ENCODE results near the gene PHOX2B.

PHOX2B gene

DNA sequence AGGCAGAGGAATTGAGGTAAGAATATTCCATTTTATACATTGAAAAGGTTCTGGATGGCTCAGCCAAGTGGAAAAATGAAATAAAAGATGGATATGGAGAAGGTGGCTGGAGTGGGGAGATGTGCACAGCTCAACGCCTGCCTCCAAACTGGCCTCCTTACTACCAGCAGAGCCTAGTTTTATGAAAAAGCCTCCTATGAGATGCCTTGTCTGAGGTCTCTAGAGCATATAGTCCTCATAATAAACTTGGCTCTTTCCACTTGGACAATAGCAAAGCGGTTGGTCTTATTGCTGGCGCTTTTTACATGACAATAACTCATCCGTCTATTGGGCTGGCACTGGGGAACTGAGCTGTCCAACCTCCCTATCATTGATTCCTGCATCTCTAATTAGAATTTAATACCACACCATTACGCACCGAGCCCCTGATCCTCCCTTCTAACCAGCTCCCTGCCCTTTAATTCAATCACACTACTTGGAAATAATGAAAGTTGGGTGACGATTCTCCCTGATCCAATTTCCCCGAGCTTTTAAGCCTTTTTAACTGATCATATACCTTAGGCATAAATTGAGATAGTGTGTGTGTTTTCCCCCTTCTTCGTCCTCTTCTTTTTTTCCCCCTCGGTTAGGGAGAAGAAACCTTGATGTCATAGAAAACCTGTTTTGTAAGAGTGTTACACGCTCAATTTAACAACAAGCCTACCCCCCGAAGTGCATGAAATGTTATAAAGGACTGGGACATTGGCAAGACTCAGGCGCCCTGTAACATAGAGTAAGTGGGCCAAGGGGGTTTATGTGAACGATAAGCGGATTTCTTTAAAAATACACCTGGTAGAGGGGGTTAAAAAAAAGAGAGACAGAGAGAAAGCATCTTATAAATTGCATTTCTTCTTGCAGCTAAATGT, at the start of gene PHOX2B:
PHOX2B (minus strand) TSS at position 155 of the 905 bp plus-strand sequence; CDS start at position 40, 115 bp downstream.
- Mint-ChIP-seq H3K4me3 (no peak within 1 kb of the TSS), H3K36me3 (ENCODE audit: low read depth) (no peaks in the 10 kb centered on the region), H3K27me3 (ENCODE audit: low read depth) (peaks cover 92% of the 10 kb centered on the region), H3K4me1 (ENCODE audit: low read depth) (no peaks in the 10 kb centered on the region), H3K9me3 (peaks cover 12% of the 10 kb centered on the region), H3K27ac (peak within 1 kb of the TSS; percentile 49)

DNA sequence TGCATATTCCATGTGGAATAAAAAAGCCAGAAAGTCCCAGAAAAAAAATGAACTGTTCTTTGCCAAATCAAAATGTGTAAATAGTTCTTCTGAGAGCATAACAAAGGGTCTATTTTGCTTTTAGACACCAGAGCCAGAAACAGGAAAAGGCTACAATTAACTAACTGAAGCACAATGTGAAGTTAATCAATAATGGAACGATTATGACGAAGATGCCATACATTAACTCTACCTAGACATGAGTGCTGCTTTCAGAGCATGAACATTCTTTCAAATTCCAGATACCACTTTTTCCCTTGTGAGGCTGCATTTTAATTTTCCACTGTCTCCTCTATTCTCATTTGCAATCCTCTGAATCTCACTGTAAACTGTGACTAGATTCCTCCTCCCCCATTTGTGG, 48.7 kb upstream of the PHOX2B start:
- no peak overlapping the region for H3K4me3 Mint-ChIP-seq
- no peaks in the 10 kb centered on the region for H3K36me3 Mint-ChIP-seq (ENCODE audit: low read depth)
- H3K4me1 Mint-ChIP-seq (ENCODE audit: low read depth) = no peaks in the 10 kb centered on the region
- no peak overlapping the region for H3K27ac Mint-ChIP-seq
- H3K27me3 Mint-ChIP-seq (ENCODE audit: low read depth) = peaks cover 11% of the 10 kb centered on the region
- no peaks in the 10 kb centered on the region for H3K9me3 Mint-ChIP-seq

DNA sequence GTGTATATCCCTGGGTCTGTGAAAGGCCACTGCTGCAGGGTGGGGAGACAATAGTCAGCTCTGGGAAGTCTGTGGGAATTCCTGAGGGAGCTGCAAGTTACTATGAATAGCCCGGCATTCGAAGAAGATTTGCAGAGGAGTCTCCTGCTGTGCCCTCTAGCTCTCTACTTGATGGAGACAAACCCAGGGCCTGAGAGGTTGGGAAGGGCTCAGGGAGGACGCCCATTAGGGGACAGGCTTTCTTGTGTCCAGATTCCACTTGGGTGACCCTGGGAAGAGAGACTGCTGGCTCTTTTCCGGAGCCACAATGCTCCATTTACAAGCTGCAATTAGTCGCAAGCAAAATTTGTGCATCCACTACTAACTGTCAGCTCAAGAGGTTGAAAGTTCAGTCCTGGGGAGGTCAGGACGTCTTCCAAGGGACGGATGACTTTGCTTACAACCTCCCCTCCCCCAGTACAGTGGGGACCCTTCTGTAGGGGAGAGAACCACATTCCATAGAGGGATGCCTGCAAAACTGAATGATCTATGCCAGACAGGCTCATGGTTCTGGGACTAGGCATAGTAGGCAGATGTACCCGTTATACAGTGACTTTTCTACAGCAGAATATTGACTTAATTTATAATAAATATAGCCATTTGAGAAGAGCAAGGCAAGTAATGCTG, 48.2 kb upstream of the PHOX2B start:
- Mint-ChIP-seq H3K27ac (no peak overlapping the region), H3K36me3 (ENCODE audit: low read depth) (no peaks in the 10 kb centered on the region), H3K4me1 (ENCODE audit: low read depth) (no peaks in the 10 kb centered on the region), H3K4me3 (no peak overlapping the region), H3K9me3 (no peaks in the 10 kb centered on the region), H3K27me3 (ENCODE audit: low read depth) (peaks cover 11% of the 10 kb centered on the region)

DNA sequence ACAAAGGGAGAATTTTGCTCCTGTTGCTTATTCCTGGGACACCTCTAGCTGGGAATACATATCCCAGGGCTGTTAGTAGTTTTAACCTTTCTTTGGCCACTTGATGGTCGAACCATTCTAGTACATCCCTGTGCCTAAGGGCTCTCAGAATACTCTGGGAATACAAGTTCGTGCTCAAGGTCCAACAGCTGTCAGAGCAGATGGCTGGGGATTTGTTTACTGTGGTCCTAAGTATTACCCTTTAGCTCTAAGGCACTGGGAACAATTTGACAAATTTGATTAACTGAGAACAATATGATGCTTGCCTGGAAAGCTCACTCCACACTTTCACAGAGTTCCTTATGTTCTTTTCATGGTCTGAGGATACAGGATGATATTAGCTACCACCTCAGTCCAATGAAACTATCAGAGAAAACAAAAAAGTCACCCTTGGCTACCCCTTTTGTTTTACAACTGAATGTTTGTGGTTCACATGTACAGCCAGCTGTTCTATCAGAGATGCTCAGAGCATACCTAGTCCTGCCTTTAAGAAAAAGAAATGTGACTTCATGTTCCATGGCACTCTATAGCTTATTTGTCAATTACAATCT, 47.4 kb upstream of the PHOX2B start:
- Mint-ChIP-seq H3K4me3 (no peak overlapping the region), H3K9me3 (no peaks in the 10 kb centered on the region)

DNA sequence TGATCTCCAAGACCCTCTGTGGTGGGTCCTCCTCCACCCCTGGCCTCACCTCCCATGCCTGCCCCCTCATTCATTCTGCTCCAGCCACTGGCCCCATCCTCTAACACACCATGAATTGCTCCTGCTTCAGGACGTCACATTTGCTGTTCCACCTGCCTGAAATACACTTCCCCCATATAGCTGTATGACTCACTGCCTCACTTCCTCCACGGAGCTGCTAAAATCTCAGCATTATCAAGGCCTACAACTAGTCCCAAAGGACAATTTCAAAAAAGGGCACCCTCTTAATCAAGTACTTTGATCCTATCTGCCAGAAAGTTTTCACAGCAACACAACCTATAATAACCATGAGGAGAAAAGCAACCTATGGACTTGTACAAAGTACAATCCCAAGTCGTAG, 43.6 kb upstream of the PHOX2B start:
- Mint-ChIP-seq H3K4me1 (ENCODE audit: low read depth) (no peaks in the 10 kb centered on the region), H3K27me3 (ENCODE audit: low read depth) (peaks cover 11% of the 10 kb centered on the region), H3K9me3 (no peaks in the 10 kb centered on the region), H3K27ac (no peak overlapping the region), H3K4me3 (no peak overlapping the region), H3K36me3 (ENCODE audit: low read depth) (no peaks in the 10 kb centered on the region)

More for the DNA sequence above, 47.4 kb upstream of the PHOX2B start:
- H3K36me3 Mint-ChIP-seq (ENCODE audit: low read depth) = no peaks in the 10 kb centered on the region
- peaks cover 11% of the 10 kb centered on the region for H3K27me3 Mint-ChIP-seq (ENCODE audit: low read depth)
- no peak overlapping the region for H3K27ac Mint-ChIP-seq
- no peaks in the 10 kb centered on the region for H3K4me1 Mint-ChIP-seq (ENCODE audit: low read depth)

DNA sequence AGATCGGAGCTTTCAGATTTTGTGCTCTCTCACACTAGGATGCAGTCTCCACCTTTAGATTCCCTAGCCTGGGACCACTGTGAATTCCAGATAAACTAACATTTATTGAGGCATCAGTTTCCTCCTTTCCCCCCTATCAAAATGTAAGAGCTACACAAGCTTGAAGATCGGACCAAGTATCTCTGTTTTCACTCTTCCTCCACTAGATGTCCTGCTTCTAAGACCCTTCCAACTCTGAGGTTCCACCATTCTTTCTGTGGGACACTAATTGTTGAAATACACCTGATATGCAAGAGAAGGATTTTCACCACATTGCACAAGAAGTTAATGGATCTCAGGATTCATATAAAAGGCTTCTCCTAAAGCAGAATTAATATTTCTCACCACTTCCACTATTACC, 43.0 kb upstream of the PHOX2B start:
- H3K4me3 Mint-ChIP-seq = no peak overlapping the region

DNA sequence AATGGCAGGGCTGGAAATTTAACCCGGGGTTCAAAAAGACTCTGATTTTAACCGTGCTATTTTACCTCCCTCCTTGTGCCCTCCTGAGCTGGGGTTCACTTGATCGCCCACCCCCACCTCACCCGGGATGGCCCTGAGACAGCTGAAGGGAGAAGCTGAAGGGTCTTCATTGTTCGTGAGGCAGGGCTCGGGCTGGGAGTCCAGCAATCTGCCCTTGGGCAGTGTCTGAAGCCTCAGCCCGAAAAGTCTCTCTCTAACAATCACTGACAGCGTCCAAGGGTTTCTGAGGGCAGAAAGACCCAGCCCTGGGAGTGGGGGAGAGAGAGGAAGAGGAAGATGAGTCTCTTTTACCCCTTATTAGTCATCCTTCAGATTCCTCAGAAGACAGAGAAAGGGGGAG, 39.4 kb upstream of the PHOX2B start:
- H3K27me3 Mint-ChIP-seq (ENCODE audit: low read depth) = no peaks in the 10 kb centered on the region
- no peaks in the 10 kb centered on the region for H3K9me3 Mint-ChIP-seq
- H3K4me1 Mint-ChIP-seq (ENCODE audit: low read depth) = no peaks in the 10 kb centered on the region
- H3K36me3 Mint-ChIP-seq (ENCODE audit: low read depth) = no peaks in the 10 kb centered on the region
- no peak overlapping the region for H3K4me3 Mint-ChIP-seq
- no peak overlapping the region for H3K27ac Mint-ChIP-seq

More for the DNA sequence above, 43.0 kb upstream of the PHOX2B start:
- Mint-ChIP-seq H3K4me1 (ENCODE audit: low read depth) (no peaks in the 10 kb centered on the region), H3K9me3 (no peaks in the 10 kb centered on the region), H3K36me3 (ENCODE audit: low read depth) (no peaks in the 10 kb centered on the region), H3K27ac (no peak overlapping the region), H3K27me3 (ENCODE audit: low read depth) (peaks cover 9% of the 10 kb centered on the region)

DNA sequence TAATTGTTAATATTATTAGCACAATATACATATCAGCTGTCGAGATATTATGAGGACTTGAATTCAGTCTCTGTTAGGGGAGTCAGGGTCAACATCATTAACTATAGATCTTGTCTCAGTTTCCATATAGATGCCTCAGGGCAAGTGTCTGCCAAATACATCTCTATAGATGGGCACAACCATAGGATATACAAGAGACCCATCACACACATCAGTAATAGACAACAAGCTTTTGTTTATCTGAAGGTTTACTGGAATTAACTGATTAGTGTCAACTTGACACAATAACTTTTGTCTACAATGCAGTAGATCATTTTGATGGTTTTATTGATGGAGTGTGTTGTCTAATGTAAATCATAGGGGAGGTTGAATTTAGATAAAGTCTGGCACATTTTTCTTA, 37.1 kb upstream of the PHOX2B start:
- H3K9me3 Mint-ChIP-seq = no peaks in the 10 kb centered on the region
- H3K4me1 Mint-ChIP-seq (ENCODE audit: low read depth) = no peaks in the 10 kb centered on the region
- no peaks in the 10 kb centered on the region for H3K36me3 Mint-ChIP-seq (ENCODE audit: low read depth)
- no peak overlapping the region for H3K27ac Mint-ChIP-seq
- H3K4me3 Mint-ChIP-seq = no peak overlapping the region
- H3K27me3 Mint-ChIP-seq (ENCODE audit: low read depth) = no peaks in the 10 kb centered on the region

DNA sequence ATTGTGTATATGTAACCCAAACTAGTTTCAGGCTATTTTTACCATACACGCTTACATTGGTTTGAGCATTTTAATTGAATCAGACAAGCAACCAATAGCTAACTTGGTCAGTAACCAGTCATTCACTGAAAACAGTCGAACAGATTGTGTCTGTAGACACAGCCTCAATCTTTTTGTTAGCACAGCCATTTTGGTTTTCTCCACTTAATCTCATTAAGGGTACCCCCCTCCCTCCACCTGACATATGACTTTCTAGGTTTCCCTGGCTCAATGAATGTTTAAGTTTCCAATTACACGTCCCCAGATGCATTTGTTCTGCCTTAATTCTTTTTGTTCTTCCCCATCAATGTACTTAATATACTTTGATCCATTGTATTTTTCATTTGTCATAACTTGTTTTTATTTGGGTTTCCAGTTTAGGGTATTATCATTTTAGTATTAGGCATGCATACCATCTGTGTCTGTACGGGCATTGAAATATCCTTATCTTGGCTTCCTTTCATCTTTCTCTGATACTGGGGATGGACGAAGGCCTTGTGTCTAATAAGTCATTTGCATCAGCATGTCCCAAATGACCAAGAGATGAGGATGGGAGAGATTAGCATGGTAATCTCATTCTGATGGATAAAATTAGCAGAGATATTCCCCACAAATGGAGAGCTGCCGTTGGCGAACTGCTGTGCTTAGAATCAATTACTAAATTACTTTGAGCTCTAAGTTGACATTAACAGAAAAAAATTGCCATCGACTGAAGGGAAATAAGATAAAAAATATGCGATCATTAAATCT, 35.9 kb upstream of the PHOX2B start:
- Mint-ChIP-seq H3K4me1 (ENCODE audit: low read depth) (no peaks in the 10 kb centered on the region), H3K27me3 (ENCODE audit: low read depth) (no peaks in the 10 kb centered on the region), H3K36me3 (ENCODE audit: low read depth) (no peaks in the 10 kb centered on the region), H3K9me3 (no peaks in the 10 kb centered on the region), H3K27ac (no peak overlapping the region), H3K4me3 (no peak overlapping the region)

DNA sequence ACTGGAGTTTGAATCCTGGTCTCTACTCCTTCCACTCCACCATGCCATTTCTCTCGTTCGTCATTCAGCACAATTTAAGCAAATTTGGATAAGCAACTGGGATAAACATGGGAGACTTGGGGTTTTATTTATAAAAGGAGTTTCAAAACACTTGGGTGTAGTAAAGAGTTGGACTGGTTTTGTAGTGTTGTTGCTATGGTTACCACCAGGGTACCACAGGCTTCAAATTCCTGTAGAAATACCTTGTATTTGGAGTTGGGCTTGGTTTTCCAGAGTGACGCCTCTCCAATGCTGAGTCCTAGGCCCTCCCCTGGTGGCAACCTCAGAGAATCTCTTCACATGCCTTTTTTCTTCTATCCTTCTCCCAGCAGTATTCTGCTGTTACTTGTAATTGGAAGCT, 27.9 kb upstream of the PHOX2B start:
- no peaks in the 10 kb centered on the region for H3K4me1 Mint-ChIP-seq (ENCODE audit: low read depth)
- no peaks in the 10 kb centered on the region for H3K9me3 Mint-ChIP-seq
- H3K27ac Mint-ChIP-seq = no peak overlapping the region
- no peaks in the 10 kb centered on the region for H3K36me3 Mint-ChIP-seq (ENCODE audit: low read depth)
- no peak overlapping the region for H3K4me3 Mint-ChIP-seq
- no peaks in the 10 kb centered on the region for H3K27me3 Mint-ChIP-seq (ENCODE audit: low read depth)

DNA sequence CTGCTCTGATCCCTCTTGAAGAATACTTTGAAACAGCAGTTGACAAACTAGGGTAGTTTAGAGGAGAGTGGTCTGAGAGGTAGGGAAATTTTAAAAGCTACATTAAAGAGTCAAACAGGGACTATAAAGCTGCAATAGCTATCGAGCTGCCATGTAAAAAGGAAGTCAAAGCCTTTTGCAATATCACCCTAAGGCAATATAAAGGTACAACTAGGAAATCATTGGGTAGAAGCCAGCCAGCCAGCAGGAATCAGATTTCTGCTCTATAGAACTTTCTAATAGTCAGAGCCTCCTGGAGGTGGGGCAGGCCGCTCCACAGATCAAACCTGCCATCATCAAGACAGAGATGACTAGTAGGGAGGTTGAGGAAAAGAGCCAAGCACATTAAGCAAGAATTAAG, 15.2 kb upstream of the PHOX2B start:
- no peaks in the 10 kb centered on the region for H3K36me3 Mint-ChIP-seq (ENCODE audit: low read depth)
- H3K4me3 Mint-ChIP-seq = no peak overlapping the region
- H3K27me3 Mint-ChIP-seq (ENCODE audit: low read depth) = no peaks in the 10 kb centered on the region
- H3K4me1 Mint-ChIP-seq (ENCODE audit: low read depth) = no peaks in the 10 kb centered on the region
- no peak overlapping the region for H3K27ac Mint-ChIP-seq
- H3K9me3 Mint-ChIP-seq = no peaks in the 10 kb centered on the region

DNA sequence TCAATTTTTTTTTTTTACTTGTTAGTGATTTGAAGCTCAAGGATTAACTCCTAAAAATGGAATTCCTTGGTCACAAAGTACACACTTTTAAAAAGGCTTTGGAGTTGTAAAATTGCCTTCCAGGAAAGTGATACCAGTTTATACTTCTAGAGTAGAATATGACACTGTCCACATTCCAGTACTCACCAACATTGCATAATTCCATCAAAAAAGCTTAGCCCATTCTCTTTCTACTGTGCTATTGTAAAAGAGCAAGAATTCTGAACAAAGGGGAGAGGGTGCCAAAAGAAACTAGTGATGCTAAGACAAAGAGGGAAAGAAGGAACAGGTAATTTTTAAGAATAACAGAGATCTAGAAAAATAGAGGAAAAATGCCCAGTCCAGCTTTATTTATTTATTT, 10.4 kb upstream of the PHOX2B start:
- Mint-ChIP-seq H3K9me3 (no peaks in the 10 kb centered on the region), H3K27me3 (ENCODE audit: low read depth) (peaks cover 23% of the 10 kb centered on the region), H3K4me3 (no peak overlapping the region), H3K27ac (no peak overlapping the region), H3K4me1 (ENCODE audit: low read depth) (peaks cover 5% of the 10 kb centered on the region), H3K36me3 (ENCODE audit: low read depth) (no peaks in the 10 kb centered on the region)

DNA sequence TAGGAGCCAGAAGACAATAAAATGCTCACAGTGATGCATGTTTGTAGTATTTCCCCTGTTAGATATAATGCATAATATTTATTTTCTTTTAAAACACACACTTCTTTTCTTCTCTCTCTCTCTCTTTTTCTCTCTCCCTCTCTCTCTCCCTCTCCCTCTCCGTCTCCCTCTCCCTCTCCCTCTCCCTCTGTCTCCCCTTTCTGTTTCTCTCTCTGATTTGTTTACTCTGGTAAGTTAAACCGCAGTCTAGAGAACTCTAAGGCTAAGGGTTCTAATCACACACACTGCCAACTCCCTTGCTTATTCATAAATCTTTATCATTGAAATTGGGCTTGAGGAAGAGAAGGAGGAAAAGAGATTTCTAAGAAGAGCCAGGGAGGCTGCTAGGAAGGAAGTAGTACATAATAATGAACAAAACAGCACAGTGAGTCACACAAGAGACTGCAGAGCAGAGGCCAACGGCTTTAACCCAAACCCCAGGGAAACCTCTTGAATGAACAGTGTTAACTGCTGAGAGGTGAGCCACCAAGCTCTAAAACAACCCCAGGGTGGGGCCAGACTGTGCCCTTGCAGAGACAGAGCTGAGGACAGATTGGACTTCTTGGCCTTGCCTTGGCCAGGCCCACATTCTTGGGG, 9.1 kb upstream of the PHOX2B start:
- Mint-ChIP-seq H3K9me3 (no peaks in the 10 kb centered on the region), H3K27me3 (ENCODE audit: low read depth) (peaks cover 33% of the 10 kb centered on the region), H3K4me3 (no peak overlapping the region), H3K4me1 (ENCODE audit: low read depth) (peaks cover 5% of the 10 kb centered on the region), H3K27ac (no peak overlapping the region), H3K36me3 (ENCODE audit: low read depth) (no peaks in the 10 kb centered on the region)

DNA sequence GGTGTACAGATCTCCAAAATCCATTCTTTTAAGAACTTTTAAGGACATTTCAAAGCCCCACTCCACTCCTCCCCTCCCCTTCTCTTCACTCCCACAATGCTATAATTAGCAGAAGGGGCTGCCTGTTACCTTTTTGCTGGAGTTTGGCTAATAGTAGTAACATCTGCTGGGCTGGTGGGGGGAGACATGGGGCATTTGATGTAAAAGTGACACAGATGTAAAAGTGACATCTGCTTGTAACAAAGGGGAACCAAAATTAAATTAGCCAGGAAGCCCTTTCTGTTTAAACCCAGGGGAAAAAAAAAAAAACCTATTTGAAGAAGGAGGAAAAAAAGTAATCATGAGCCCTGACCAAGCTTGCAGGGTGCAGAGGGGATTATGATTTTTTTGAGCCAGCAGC, 5.4 kb upstream of the PHOX2B start:
- Mint-ChIP-seq H3K4me3 (no peak overlapping the region), H3K27ac (no peak overlapping the region), H3K4me1 (ENCODE audit: low read depth) (peaks cover 5% of the 10 kb centered on the region), H3K9me3 (no peaks in the 10 kb centered on the region), H3K36me3 (ENCODE audit: low read depth) (no peaks in the 10 kb centered on the region), H3K27me3 (ENCODE audit: low read depth) (peaks cover 69% of the 10 kb centered on the region)

All from T-helper 1 cell treated with Interleukin-12 subunit alpha and Interleukin-12 subunit beta and Interleukin-4 antibody, amounts not matched to agents 30 μg/mL and 1 μg/mL, for 36 hours (primary cell).